Stimulated activated CD4-positive, alpha-beta T cell treated with anti-CD3 and anti-CD28 coated beads, TNF-alpha, amount 100 ng/mL, for 24 hours (primary cell): ENCODE measurements around the gene CXCL6.

Source experiments
- DNase-seq, 3 experiments: peaks; one replicate each; pipeline ENCODE4 v3.0.0-alpha.2; 2020; ENCODE audit warnings: low read depth in 3 of 3

CXCL6 gene

GRCh38 chr4:73867783-73868182 is 31.3 kb downstream of the CXCL6 start:
- no peak for DNase-seq

GRCh38 chr4:73868206-73869129 is 32.0 kb downstream of the CXCL6 start:
- no peak for DNase-seq

GRCh38 chr4:73869130-73870055 is 32.9 kb downstream of the CXCL6 start, which contains the start of gene CXCL1:
CXCL1 (plus strand) TSS chr4:73869393; CDS start chr4:73869471, 78 bp downstream.
- no peak for DNase-seq

GRCh38 chr4:73870260-73870659 is 33.8 kb downstream of the CXCL6 start:
- DNase-seq, result no peak

- DNase-seq, result no peak
Measured at GRCh38 chr4:73870768-73871167, 34.3 kb downstream of the CXCL6 start.

GRCh38 chr4:73871511-73872310 is 35.2 kb downstream of the CXCL6 start:
- no peak for DNase-seq

- no peak for DNase-seq
Measured at GRCh38 chr4:73872316-73873108, 36.0 kb downstream of the CXCL6 start.

- DNase-seq, result no peak
Measured at GRCh38 chr4:73874386-73874785, 37.9 kb downstream of the CXCL6 start.

GRCh38 chr4:73875401-73875800 is 38.9 kb downstream of the CXCL6 start:
- DNase-seq, result no peak

GRCh38 chr4:73883306-73883705 is 46.8 kb downstream of the CXCL6 start:
- DNase-seq, result no peak

- no peak for DNase-seq
Measured at GRCh38 chr4:73885574-73886267, 49.2 kb downstream of the CXCL6 start.
